Breast epithelium (tissue), 3 donors: ENCODE measurements around the gene DDR2.

Experiments used
- CTCF ChIP-seq, 3 donors: fragments of 450-650 bp; IDR thresholded peaks; one replicate each; pipeline ENCODE4 v1.5.1; 2016 to 2017; ENCODE audit warnings: antibody characterized with exemption in 3 of 3, mild to moderate bottlenecking in 3 of 3, moderate library complexity in 3 of 3
- POLR2A ChIP-seq: fragments of 450-650 bp; IDR thresholded peaks from one replicate; pipeline ENCODE4 v1.6.1; 2016; ENCODE audit warnings: antibody characterized with exemption, mild to moderate bottlenecking, moderate library complexity
- POLR2AphosphoS5 ChIP-seq, 3 donors: sonication (generic); formaldehyde crosslinking; IDR thresholded peaks; one replicate each; pipeline ENCODE4 v1.6.1; 2017; ENCODE audit warnings: antibody characterized with exemption in 3 of 3

- no peak for TF ChIP-seq POLR2A
- TF ChIP-seq CTCF (IDR thresholded peaks at IDR 0.05): no peak
- no peak for TF ChIP-seq POLR2AphosphoS5 (IDR thresholded peaks at IDR 0.05)
These were observed 96.3 kb downstream of the DDR2 start for GRCh38 chr1:162728573-162728972.
